Measurements from ENCODE around the gene MIER1. TPM values are rescaled to one million over a fixed set of nuclear protein-coding genes. Genes with fewer than 3 reads are reported as not detected.
"Not testable (repeated sequence)": the region's sequence is repeated elsewhere in the genome, so short reads cannot be mapped to it uniquely, and the experiment has no call there.

The MIER1 gene
- total RNA-seq (10 to 100 TPM; 19.2 to 26.9 (median 22.8) TPM), polyA plus RNA-seq (8.9 TPM)
- long read RNA-seq, donor 1, full-length matches to known transcripts, result 15 of 25 reads
- long read RNA-seq, donor 1, partial matches to known transcripts, result 3 of 25 reads
- long read RNA-seq, donor 1, other reads (novel, unspliced or antisense), result 7 of 25 reads
- long read RNA-seq, donor 2, partial matches to known transcripts, result 1 of 3 reads
- long read RNA-seq, donor 2, other reads (novel, unspliced or antisense), result 1 of 3 reads
- long read RNA-seq, donor 3, full-length matches to known transcripts, result 13 of 28 reads
- long read RNA-seq, donor 3, partial matches to known transcripts, result 5 of 28 reads
- long read RNA-seq, donor 3, other reads (novel, unspliced or antisense), result 10 of 28 reads
- long read RNA-seq, donor 4, full-length matches to known transcripts, result 2 of 5 reads
- long read RNA-seq, donor 4, partial matches to known transcripts, result 0 of 5 reads
- long read RNA-seq, donor 4, other reads (novel, unspliced or antisense), result 3 of 5 reads

DNA sequence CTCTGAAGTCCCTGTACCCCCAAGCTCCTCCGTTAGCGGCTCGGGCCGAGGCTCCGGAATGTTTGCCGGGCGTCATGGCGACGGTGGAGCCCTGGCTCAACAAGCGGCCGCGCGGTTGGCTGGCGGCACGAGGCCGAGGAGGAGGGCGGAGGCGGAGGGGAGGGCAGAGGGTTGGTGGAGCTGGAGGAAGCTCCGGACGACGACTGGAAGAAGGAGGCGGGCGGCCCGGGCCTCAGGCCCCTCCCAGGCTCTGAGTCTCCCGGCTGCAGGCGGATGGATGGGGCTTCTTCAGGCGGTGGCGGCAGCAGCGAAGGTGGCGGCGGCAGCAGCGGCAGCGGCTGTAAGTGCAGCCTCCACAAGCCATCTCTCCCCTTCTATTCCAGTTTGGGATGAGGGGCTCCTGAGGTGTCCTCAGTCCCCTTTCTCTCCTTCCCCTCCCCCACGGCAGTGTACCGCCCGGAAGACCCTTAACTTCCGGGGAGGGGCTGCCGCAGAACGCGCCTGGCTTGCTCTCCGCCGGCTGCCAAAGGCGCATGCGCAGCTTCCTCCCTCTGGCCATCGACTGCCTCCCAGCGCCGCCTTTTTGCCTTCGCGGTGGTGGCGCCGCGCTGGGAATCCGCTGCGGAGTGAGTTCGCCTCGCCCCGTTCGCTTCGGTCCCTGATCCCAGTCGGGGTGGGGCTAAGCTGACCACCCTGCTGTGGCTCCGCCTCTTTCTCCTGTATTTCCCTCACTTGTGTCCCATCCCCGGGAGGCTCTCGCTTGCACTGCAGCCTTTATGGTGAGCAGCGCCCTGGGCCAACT is at the start of gene MIER1, which contains the start of gene DNAI4:
Gene MIER1, plus strand, starts transcription at position 235 of the 802 bp plus-strand sequence. Its CDS starts 39 bp downstream, at position 274.
Gene DNAI4, minus strand, starts transcription at position 101 of the 802 bp plus-strand sequence. Its CDS starts 25 bp downstream, at position 76.
- DNase-seq (peak; percentile 99), ATAC-seq (peak; percentile 99)
- peak within 1 kb of the TSS; percentile 66 for H3K4me3 ChIP-seq (ENCODE audit: low read length)
- intact Hi-C loops (cut with DNase I), result no loop called here
- no peaks in the 10 kb centered on the region for H3K27me3 ChIP-seq (ENCODE audit: control insufficient read depth, insufficient read depth)
- peak within 1 kb of the TSS; percentile 93 for H3K27ac ChIP-seq (ENCODE audit: low read length)
- H3K4me1 ChIP-seq (ENCODE audit: control insufficient read depth, insufficient read depth, low read length), result peaks cover 4% of the 10 kb centered on the region
- H3K9me3 ChIP-seq (ENCODE audit: control insufficient read depth, low read length), result no peaks in the 10 kb centered on the region
- WGBS, result under 1% methylated on average over 64 of the region's 64 CpGs

DNA sequence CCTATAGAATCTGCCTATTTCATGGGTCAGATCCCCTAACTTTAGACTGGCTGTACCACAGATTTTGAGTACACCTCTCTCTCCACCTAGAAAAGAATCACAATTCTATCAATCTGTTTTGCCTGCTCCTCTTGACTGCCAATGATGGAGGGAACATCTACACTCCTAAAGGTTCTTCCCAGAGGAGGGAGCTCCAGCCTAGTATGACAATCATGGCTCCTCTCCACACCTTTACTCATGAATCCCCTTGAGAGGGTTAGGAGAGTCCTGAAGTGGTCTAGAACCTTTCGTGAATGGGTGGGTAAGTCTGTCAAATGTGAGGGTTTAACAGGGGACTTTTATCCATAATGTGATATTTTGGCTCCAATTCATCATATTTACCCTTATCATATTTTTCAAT is 48.1 kb upstream of the MIER1 start:
- Histone ChIP-seq H3K27ac (ENCODE audit: low read length) (no peak overlapping the region), H3K4me1 (ENCODE audit: control insufficient read depth, insufficient read depth, low read length) (no peaks in the 10 kb centered on the region), H3K4me3 (ENCODE audit: low read length) (no peak overlapping the region), H3K27me3 (ENCODE audit: control insufficient read depth, insufficient read depth) (no peaks in the 10 kb centered on the region), H3K9me3 (ENCODE audit: control insufficient read depth, low read length) (no peaks in the 10 kb centered on the region)
- no peak for ATAC-seq
- 91% methylated on average over 1 of the region's 1 CpG for whole genome bisulfite sequencing
- intact Hi-C loops (cut with DNase I), result no loop called here
- DNase-seq, result no peak

DNA sequence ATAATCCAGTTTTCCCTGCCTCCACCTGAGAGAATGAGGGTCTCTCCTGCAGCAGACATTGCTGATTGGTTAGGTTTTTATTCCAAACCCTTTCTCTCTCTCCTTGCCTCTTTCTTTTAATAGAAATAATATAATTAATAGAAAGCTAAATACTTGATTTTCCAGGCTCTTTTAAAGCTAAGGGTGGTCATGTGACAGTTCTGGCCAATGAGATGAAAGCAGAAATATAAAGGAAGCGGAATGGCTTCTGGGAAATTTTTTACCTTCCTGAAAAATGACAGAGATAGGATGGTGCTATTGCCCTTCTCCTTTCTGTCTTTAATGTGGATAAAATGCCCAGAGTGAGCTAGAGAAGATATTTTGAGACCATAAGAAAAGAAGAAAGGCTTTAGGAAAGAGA is 35.8 kb upstream of the MIER1 start:
- Histone ChIP-seq H3K27ac (ENCODE audit: low read length) (no peak overlapping the region), H3K4me3 (ENCODE audit: low read length) (no peak overlapping the region), H3K27me3 (ENCODE audit: control insufficient read depth, insufficient read depth) (no peaks in the 10 kb centered on the region), H3K9me3 (ENCODE audit: control insufficient read depth, low read length) (no peaks in the 10 kb centered on the region), H3K4me1 (ENCODE audit: control insufficient read depth, insufficient read depth, low read length) (no peaks in the 10 kb centered on the region)
- 100% methylated on average over 1 of the region's 1 CpG for WGBS
- intact Hi-C loops (cut with DNase I), result no loop called here
- DNase-seq (no peak), ATAC-seq (no peak)

DNA sequence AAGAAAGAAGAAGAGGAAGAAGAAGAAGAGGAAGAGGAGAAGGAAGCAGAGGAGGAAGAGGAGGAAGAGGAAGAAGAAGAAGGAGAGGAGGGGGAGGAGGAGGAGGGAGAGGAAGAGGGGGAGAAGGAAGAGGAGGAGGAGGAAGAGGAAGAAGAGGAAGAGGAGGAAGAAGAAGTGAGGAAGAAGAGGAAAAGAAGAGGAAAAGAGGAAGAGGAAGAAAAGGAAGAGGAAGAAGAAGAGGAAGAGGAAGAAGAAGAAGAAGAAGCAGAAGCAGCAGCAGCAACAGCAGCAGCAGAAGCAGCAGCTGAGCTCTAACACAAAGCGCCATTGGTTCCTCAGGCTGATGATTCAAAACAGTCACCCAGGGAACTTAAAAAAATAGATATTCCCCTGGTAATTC is 34.2 kb upstream of the MIER1 start:
- DNase-seq (no peak), ATAC-seq (no peak)
- intact Hi-C loops (cut with DNase I), result no loop called here
- no peak overlapping the region for H3K4me3 ChIP-seq (ENCODE audit: low read length)
- H3K9me3 ChIP-seq (ENCODE audit: control insufficient read depth, low read length), result no peaks in the 10 kb centered on the region
- WGBS, result 98% methylated on average over 1 of the region's 1 CpG
- no peaks in the 10 kb centered on the region for H3K27me3 ChIP-seq (ENCODE audit: control insufficient read depth, insufficient read depth)
- no peaks in the 10 kb centered on the region for H3K4me1 ChIP-seq (ENCODE audit: control insufficient read depth, insufficient read depth, low read length)
- H3K27ac ChIP-seq (ENCODE audit: low read length), result no peak overlapping the region

DNA sequence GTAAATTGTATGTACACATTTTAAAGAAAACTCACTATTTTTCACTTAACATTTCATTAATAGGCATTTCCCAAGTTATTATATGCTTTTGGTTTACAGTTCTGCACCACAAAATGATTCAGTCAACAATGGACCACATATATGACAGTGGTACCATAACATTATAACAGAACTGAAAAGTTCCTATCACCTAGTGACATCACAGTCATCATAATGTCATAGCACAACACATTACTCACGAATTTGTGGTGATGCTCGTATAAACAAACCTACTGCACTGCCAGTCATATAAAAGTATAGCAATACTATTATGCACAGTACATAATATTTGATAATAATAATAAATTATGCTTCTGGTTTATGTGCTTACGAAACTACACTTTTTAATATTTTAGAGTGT is 31.1 kb upstream of the MIER1 start:
- no peak for ATAC-seq
- Histone ChIP-seq H3K9me3 (ENCODE audit: control insufficient read depth, low read length) (no peaks in the 10 kb centered on the region), H3K27ac (ENCODE audit: low read length) (no peak overlapping the region), H3K4me1 (ENCODE audit: control insufficient read depth, insufficient read depth, low read length) (no peaks in the 10 kb centered on the region), H3K27me3 (ENCODE audit: control insufficient read depth, insufficient read depth) (no peaks in the 10 kb centered on the region), H3K4me3 (ENCODE audit: low read length) (no peak overlapping the region)
- no peak for DNase-seq
- intact Hi-C loops (cut with DNase I), result no loop called here
- WGBS, result 91% methylated on average over 3 of the region's 3 CpGs

DNA sequence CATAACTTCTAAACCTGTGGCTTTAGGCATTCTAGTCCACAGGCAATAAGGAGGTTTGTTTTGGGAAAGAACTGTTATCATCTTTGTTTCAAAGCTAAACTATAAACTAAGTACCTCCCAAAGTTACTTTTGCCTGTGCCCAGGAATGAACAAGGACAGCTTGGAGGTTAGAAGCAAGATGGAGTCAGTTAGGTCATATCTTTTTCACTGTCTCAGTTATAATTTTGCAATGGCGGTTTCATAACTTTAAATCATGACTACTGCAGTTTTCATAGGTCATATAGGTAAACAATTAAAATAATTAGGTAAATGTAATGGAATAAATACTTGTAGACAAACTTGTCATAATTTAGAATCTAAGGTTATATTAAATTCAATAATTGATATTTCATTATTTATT is 9.6 kb upstream of the MIER1 start:
- H3K27me3 ChIP-seq (ENCODE audit: control insufficient read depth, insufficient read depth); H3K9me3 ChIP-seq (ENCODE audit: control insufficient read depth, low read length); DNase-seq; H3K4me3 ChIP-seq (ENCODE audit: low read length); H3K4me1 ChIP-seq (ENCODE audit: control insufficient read depth, insufficient read depth, low read length); intact Hi-C loops (cut with DNase I); ATAC-seq; H3K27ac ChIP-seq (ENCODE audit: low read length): not testable (repeated sequence)
- 99% methylated on average over 1 of the region's 1 CpG for WGBS

DNA sequence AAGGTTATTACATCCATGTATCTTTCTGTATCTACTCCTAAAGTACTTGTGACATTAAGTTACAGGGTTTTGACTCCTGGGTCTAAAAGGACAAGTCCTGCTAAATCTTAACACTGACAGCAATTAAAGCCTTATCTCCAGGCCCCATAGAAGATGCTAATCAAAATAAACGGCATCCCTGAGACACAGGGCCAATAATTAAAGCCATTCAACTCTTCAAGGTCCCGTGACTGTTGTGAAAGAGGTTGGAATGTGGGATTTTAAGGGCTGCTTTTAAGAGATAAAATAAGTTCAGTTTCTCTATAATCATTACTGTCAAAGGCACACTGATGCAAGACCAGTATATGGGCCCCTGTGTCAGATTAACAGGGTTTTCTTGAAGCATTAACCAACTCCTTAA is 8.5 kb upstream of the MIER1 start:
- Histone ChIP-seq H3K9me3 (ENCODE audit: control insufficient read depth, low read length) (no peaks in the 10 kb centered on the region), H3K27ac (ENCODE audit: low read length) (no peak overlapping the region), H3K4me1 (ENCODE audit: control insufficient read depth, insufficient read depth, low read length) (no peaks in the 10 kb centered on the region), H3K4me3 (ENCODE audit: low read length) (no peak overlapping the region), H3K27me3 (ENCODE audit: control insufficient read depth, insufficient read depth) (no peaks in the 10 kb centered on the region)
- DNase-seq (no peak), ATAC-seq (no peak)
- 44% methylated on average over 2 of the region's 2 CpGs for WGBS
- intact Hi-C loops (cut with DNase I), result no loop called here

DNA sequence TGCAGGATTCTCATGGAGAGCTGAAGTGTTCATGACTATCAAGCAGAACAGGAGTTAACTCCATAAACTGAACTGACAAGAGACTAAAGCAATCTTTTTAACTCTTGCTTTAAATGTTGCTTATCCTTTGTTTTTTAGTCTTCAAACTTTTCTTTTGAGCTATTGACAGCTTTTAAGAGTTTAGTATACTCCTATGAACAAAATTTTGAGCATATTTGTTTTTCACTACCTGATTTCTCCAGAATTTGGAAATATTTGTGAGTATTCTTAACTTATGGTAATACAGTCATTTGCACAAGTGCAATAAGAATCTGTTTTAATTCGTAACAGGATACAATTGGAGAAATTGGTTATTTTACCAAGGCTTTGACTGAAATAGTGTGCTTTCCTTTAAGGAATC is 7.3 kb upstream of the MIER1 start:
- no peak overlapping the region for H3K27ac ChIP-seq (ENCODE audit: low read length)

DNA sequence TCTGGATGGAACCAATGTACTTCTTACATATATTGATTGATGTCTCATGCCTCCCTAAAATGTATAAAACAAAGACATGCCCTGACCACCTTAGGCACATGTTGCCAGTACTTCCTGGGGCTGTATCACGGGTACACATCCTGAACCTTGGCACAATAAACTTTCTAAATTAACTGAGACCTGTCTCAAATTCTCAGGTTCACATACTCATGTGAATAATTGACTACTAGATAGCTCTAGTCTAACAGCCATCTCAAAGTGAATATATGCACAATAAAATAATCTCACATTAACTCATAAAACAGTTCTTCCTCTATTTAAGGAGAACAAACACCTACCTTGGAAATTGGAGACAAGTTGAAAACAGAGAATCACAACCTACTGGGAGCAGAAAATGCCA is 5.7 kb upstream of the MIER1 start:
- no peaks in the 10 kb centered on the region for H3K27me3 ChIP-seq (ENCODE audit: control insufficient read depth, insufficient read depth)
- no peak overlapping the region for H3K4me3 ChIP-seq (ENCODE audit: low read length)
- ATAC-seq (no peak), DNase-seq (no peak)
- WGBS, result 90% methylated on average over 1 of the region's 1 CpG
- H3K4me1 ChIP-seq (ENCODE audit: control insufficient read depth, insufficient read depth, low read length), result peaks cover 2% of the 10 kb centered on the region
- H3K9me3 ChIP-seq (ENCODE audit: control insufficient read depth, low read length), result no peaks in the 10 kb centered on the region
- intact Hi-C loops (cut with DNase I), result no loop called here
- no peak overlapping the region for H3K27ac ChIP-seq (ENCODE audit: low read length)

More for the DNA sequence above, 7.3 kb upstream of the MIER1 start:
- Histone ChIP-seq H3K4me3 (ENCODE audit: low read length) (no peak overlapping the region), H3K4me1 (ENCODE audit: control insufficient read depth, insufficient read depth, low read length) (no peaks in the 10 kb centered on the region), H3K27me3 (ENCODE audit: control insufficient read depth, insufficient read depth) (no peaks in the 10 kb centered on the region), H3K9me3 (ENCODE audit: control insufficient read depth, low read length) (no peaks in the 10 kb centered on the region)
- intact Hi-C loops (cut with DNase I), result no loop called here
- 95% methylated on average over 1 of the region's 1 CpG for WGBS
- DNase-seq (no peak), ATAC-seq (no peak)

DNA sequence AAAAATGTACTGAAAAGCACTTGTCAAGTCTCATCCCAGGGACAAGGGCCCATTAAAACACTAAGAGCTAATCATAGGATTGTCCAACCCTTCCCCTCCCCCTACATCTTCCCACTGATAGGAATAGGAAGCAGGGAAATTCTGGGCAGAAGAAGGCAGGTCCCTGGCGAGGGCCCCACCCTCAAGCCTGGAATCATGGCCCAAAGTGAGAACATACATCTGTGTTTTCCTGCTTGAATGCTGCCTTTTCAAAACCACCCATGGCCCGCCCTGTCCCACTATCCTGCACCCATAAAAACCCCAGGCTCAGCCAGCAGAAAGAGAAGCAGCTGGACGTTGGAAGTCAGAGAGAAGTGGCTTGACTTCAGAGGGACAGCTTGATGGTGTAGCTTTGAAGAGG is 5.0 kb upstream of the MIER1 start:
- Histone ChIP-seq H3K9me3 (ENCODE audit: control insufficient read depth, low read length) (no peaks in the 10 kb centered on the region), H3K27ac (ENCODE audit: low read length) (no peak overlapping the region), H3K4me3 (ENCODE audit: low read length) (no peak overlapping the region), H3K27me3 (ENCODE audit: control insufficient read depth, insufficient read depth) (no peaks in the 10 kb centered on the region), H3K4me1 (ENCODE audit: control insufficient read depth, insufficient read depth, low read length) (peaks cover 2% of the 10 kb centered on the region)
- no peak for DNase-seq
- intact Hi-C loops (cut with DNase I), result no loop called here
- ATAC-seq, result no peak
- 89% methylated on average over 3 of the region's 3 CpGs for WGBS

DNA sequence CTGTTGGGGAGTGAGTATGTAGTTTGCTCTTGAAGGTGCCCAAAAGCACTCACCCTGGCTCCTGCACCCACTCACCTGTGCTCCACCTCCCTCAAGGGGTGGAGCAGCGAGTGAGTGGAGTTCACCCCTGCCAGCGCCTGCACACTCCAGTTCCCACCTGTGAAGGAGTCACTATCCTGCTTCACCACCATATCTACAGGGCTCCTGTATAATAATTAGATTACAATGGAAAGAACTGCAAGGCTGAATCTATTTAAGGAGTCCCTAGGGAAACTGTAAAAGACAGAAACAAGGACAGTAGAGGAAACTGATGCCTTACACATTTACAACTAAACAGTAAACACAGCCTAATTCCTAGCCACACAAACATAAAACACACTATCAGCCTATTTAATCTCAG is 4.2 kb upstream of the MIER1 start:
- no peak overlapping the region for H3K4me3 ChIP-seq (ENCODE audit: low read length)
- 100% methylated on average over 2 of the region's 2 CpGs for WGBS
- intact Hi-C loops (cut with DNase I), result no loop called here
- H3K4me1 ChIP-seq (ENCODE audit: control insufficient read depth, insufficient read depth, low read length), result peaks cover 2% of the 10 kb centered on the region
- DNase-seq (no peak), ATAC-seq (no peak)
- H3K27ac ChIP-seq (ENCODE audit: low read length), result no peak overlapping the region
- no peaks in the 10 kb centered on the region for H3K9me3 ChIP-seq (ENCODE audit: control insufficient read depth, low read length)
- no peaks in the 10 kb centered on the region for H3K27me3 ChIP-seq (ENCODE audit: control insufficient read depth, insufficient read depth)

All from right cardiac atrium (tissue), 5 donors.